ENCODE data around the gene DOK3. TPM values are rescaled to one million over a fixed set of nuclear protein-coding genes. Genes with fewer than 3 reads are reported as not detected.
"Not testable (repeated sequence)": the region's sequence is repeated elsewhere in the genome, so short reads cannot be mapped to it uniquely, and the experiment has no call there.

The DOK3 gene
- total RNA-seq, 1 experiment from 2014 or later = 8.0 TPM

- H3K4me3 ChIP-seq (replicated peaks in 1 of 2; ENCODE audit: low read depth in 1 of 2, low read length in 2 of 2) = no peak overlapping the region
- no peaks in the 10 kb centered on the region for H3K79me2 ChIP-seq (ENCODE audit: insufficient read depth, low read length)
- H3K36me3 ChIP-seq (ENCODE audit: control insufficient read depth in 1 of 2, insufficient read depth in 2 of 2, low read length in 2 of 2) = peaks cover 7 to 37% of the 10 kb centered on the region in 2 experiments; a peak in 3 of 4 replicates
- DNase-seq (ENCODE audit: low read depth, low spot score) = no peak
- no peaks in the 10 kb centered on the region for H3K27me3 ChIP-seq (ENCODE audit: insufficient read depth, low read length)
- intact Hi-C loops (cut with micrococcal nuclease) = no loop called here
- H3K4me2 ChIP-seq (ENCODE audit: low read length) = no peak overlapping the region
- H3K27ac ChIP-seq (ENCODE audit: low read depth, low read length) = no peak overlapping the region
- no peaks in the 10 kb centered on the region for H3K9me3 ChIP-seq (ENCODE audit: control insufficient read depth in 1 of 2, insufficient read depth in 1 of 2, low read depth in 1 of 2, low read length in 2 of 2)
- no peak overlapping the region for H2AFZ ChIP-seq (ENCODE audit: low read depth, low read length, poor library complexity, severe bottlenecking)
- no peaks in the 10 kb centered on the region for H3K9me2 ChIP-seq (ENCODE audit: insufficient read depth)
- ChIA-PET RAD21 (ENCODE audit: low non-redundant PET in 1 of 2, low total read pairs in 2 of 2, uncharacterized antibody in 2 of 2, unreplicated experiment in 2 of 2) (no interaction called here), CTCF (no interaction called here), POLR2A (no interaction called here)
- BruUV-seq (replicated peaks) = no TSS peak
- no peak overlapping the region for H3K9ac ChIP-seq (ENCODE audit: low read length)
- no peak for ATAC-seq
- H4K20me1 ChIP-seq (ENCODE audit: insufficient read depth) = no peaks in the 10 kb centered on the region
- no peaks in the 10 kb centered on the region for H3K4me1 ChIP-seq (ENCODE audit: control insufficient read depth in 1 of 2, insufficient read depth in 2 of 2, low read length in 2 of 2)
- no peak for TF ChIP-seq MAX (IDR thresholded peaks at IDR 0.05)
- no peak for TF ChIP-seq ELF1 (IDR thresholded peaks at IDR 0.05; ENCODE audit: borderline replicate concordance, low read depth)
- no peak for TF ChIP-seq CEBPB (IDR thresholded peaks at IDR 0.05; ENCODE audit: low read depth)
- no peak for TF ChIP-seq EGR1 (IDR thresholded peaks at IDR 0.05; ENCODE audit: low read depth)
- no peak for TF ChIP-seq ZNF274 (IDR thresholded peaks at IDR 0.05; ENCODE audit: low read depth, low read length)
- TF ChIP-seq ATF3 (IDR thresholded peaks at IDR 0.05) = no peak
- no peak for TF ChIP-seq RAD21 (IDR thresholded peaks at IDR 0.05; ENCODE audit: low read depth)
- TF ChIP-seq EZH2 (IDR thresholded peaks at IDR 0.05) = no peak
- no peak for TF ChIP-seq EZH2phosphoT487 (IDR thresholded peaks at IDR 0.05; ENCODE audit: borderline replicate concordance)
- TF ChIP-seq POLR2AphosphoS5 (IDR thresholded peaks at IDR 0.05; ENCODE audit: low read depth, low read length) = no peak
- no peak for TF ChIP-seq REST (IDR thresholded peaks at IDR 0.05; ENCODE audit: low read depth)
Measured at GRCh38 chr5:177535125-177535524, 25.5 kb upstream of the DOK3 start.

GRCh38 chr5:177534433-177534832, 24.8 kb upstream of the DOK3 start:
- intact Hi-C loops (cut with micrococcal nuclease); H2AFZ ChIP-seq (ENCODE audit: low read depth, low read length, poor library complexity, severe bottlenecking); CTCF ChIA-PET: not testable (repeated sequence)

More at GRCh38 chr5:177534433-177534832, 24.8 kb upstream of the DOK3 start:
- RAD21 ChIA-PET (ENCODE audit: low non-redundant PET in 1 of 2, low total read pairs in 2 of 2, uncharacterized antibody in 2 of 2, unreplicated experiment in 2 of 2); H3K4me2 ChIP-seq (ENCODE audit: low read length); H3K4me1 ChIP-seq (ENCODE audit: control insufficient read depth in 1 of 2, insufficient read depth in 2 of 2, low read length in 2 of 2); POLR2A ChIA-PET; H3K9me2 ChIP-seq (ENCODE audit: insufficient read depth); ATAC-seq; H3K9me3 ChIP-seq (ENCODE audit: control insufficient read depth in 1 of 2, insufficient read depth in 1 of 2, low read depth in 1 of 2, low read length in 2 of 2); H3K9ac ChIP-seq (ENCODE audit: low read length); H3K79me2 ChIP-seq (ENCODE audit: insufficient read depth, low read length); BruUV-seq (replicated peaks); DNase-seq (ENCODE audit: low read depth, low spot score); H3K4me3 ChIP-seq (replicated peaks in 1 of 2; ENCODE audit: low read depth in 1 of 2, low read length in 2 of 2); H3K27me3 ChIP-seq (ENCODE audit: insufficient read depth, low read length); H4K20me1 ChIP-seq (ENCODE audit: insufficient read depth); H3K27ac ChIP-seq (ENCODE audit: low read depth, low read length): not testable (repeated sequence)
- peaks cover 7 to 39% of the 10 kb centered on the region in 2 experiments; a peak in 3 of 4 replicates for H3K36me3 ChIP-seq (ENCODE audit: control insufficient read depth in 1 of 2, insufficient read depth in 2 of 2, low read length in 2 of 2)
